HUDEP-2 (cell line): ENCODE data around the gene TACR1.
"Not testable (repeated sequence)": the region's sequence is repeated elsewhere in the genome, so short reads cannot be mapped to it uniquely, and the experiment has no call there.

Experiments
- DNase-seq, 76 experiments: peaks; one replicate each; lab custom pipeline; 2025; ENCODE audit not compliant: unreplicated experiment in 76 of 76; lab: John Stamatoyannopoulos, UW

The TACR1 gene, protein sequence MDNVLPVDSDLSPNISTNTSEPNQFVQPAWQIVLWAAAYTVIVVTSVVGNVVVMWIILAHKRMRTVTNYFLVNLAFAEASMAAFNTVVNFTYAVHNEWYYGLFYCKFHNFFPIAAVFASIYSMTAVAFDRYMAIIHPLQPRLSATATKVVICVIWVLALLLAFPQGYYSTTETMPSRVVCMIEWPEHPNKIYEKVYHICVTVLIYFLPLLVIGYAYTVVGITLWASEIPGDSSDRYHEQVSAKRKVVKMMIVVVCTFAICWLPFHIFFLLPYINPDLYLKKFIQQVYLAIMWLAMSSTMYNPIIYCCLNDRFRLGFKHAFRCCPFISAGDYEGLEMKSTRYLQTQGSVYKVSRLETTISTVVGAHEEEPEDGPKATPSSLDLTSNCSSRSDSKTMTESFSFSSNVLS

DNA sequence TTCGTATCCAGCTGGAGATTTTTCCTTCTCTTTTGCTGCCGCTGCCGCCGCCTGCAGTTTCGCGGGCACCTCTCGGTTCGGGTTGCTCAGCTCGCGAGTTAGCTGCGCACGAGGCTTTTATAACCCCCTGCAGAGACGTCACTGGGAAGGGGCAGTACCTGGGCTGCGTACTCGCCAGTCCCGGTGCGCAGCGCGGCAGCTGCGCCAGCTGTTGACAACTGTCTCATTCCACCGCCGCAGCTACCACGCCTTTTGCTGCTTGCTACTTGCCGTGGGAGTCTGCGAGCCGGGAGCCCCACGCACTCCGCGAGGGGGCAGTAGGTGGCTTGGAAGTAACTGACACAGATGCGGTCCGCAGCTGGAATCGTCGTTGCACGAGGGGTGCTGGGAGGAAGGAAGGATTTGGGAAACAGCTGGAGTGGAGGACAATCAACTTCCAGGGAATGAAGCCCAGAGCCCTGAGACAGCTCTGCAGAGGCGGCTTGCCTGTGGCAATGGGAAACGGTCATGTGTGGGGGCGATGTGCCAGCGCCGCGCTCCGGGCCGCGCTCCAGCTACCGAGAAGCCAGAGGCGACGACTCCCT is at the start of gene TACR1:
TSS of gene TACR1 (minus strand) at position 93 of the 584 bp plus-strand sequence. CDS start 586 bp downstream, outside the sequence.
- DNase-seq: peak in 56 of 76 experiments; percentile 2 to 61 (median 28)

DNA sequence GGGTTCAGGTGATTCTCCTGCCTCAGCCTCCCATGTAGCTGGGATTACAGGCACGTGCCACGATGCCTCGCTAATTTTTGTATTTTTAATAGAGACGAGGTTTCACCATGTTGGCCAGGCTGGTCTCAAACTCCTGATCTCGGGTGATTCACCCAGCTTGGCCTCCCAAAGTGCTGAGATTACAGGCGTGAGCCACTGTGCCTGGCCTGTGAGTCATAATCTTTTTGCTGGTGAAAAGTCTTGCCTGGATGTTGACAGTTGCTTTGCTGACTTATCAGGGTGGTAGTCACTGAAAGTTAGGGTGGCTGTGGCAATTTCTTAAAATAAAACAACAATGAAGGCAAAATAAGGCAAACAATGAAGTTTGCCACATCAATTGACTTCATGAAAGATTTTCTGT is 49.3 kb upstream of the TACR1 start:
- DNase-seq: not testable (repeated sequence)

DNA sequence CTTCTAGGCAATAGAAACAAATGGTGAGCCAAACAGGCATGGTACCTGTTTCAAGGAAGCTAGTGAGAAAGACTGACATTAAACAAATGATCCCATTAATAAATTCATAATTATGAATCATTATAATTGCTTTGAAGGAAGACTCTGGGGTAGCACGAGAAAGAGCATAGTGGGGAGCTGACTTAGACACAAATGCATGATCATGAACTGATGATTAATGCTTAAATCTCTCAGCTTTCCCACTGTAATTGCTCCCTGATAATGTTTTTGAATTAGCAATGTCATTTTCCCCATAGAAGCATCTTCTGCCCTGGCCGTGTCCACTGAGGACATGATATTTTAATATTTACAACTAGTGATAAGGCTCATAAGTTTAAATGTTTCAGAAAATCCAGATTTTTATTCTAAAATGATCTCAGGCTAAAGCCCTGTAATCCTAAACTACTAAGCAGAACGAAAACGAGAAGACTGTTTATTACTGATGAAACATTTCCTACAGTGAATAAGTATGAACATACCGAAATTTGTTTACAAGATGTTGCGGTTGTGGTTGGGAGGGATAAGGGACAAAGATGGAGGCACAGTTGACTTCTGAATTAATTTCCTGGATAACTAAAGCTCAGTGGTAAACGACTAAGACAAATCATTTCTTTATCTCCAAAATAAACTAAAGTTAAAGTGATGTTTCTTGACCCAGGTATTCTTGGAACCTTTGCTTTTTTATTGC is 47.3 kb upstream of the TACR1 start:
- DNase-seq: no peak

DNA sequence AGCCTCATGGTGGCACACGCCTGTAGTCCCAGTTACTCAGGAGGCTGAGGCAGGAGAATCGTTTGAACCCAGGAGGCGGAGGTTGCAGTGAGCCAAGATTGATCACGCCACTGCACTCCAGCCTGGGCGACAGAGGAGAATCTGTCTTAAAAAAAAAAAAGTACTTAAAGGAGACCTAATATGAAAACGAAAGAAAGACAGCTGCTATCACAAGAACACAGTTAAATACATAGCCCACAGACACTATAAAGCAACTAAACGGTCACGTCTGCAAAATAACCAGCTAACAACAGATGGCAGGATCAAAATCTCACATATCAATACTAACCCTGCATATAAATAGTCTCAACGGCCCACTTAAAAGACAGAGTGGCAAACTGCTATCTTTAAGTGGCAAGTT is 43.9 kb upstream of the TACR1 start:
- DNase-seq: no peak

DNA sequence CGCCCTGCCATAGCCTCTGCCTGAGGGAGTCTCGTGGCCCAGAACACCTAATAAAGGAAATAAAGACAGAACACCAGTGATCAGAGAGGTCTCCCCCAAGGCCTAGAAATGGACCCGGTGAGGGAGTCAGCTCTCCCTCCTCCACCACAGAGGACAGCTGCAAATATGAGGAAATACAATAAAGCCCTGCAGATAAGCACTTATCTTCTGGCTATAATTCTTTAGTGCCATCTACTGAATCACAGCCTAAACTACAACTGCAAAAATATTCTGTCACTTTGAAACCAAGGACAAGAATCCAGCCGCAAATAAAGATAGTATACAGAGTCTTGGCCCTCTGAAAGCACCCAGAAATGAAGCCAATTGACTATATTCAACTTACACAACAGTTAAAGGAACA is 42.4 kb upstream of the TACR1 start:
- DNase-seq: peak in 40 of 76 experiments; percentile 8 to 84 (median 56)

DNA sequence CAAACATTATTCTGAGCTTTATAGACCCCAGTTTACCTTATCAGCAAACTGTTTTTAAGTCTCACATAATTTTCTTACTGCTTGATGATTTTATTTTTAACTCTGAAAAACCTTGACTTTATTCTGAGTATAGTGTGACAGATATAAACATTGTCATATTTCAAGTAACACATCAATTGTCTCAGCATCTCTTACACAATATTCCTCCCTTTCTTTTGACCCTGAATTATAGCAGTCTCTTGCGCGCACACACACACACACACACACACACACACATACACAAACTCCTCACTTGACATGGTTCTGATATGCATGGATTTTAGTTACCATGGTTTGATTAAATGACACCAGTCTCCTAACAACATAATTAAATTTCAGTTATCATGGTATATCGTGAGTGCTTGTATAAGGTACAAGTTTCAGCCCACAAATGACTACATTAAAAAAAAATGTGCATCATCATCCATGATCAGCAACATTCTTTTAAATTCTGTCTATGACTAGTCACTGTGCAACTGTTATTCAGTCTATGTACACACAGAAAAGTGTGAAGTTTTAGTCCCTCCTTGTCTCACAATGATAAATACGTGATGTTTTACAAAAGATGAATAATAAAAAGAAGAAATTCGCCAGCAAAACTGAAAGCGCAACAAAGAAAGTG is 39.5 kb upstream of the TACR1 start:
- peak in 1 of 76 experiments; percentile 1 for DNase-seq

DNA sequence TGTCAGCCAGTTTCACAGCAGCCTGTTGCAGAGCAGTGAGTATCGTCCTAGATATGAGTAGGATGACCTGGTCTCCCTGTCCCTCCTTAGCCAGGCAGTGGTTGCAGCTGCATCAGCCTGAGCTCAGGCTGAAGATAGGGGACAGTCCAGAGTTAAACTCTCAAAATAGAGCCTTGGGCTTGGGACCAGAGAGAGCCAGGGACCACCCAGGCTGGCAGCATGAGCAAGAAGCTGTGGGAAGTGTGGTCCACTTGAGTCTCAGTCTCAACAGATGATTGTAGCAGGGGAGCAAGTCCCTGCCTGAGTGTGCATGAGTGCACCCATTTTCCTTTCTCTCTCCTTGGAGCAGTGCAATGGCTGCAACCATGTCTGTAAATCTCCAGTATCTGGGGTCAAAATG is 38.0 kb upstream of the TACR1 start:
- DNase-seq: no peak

DNA sequence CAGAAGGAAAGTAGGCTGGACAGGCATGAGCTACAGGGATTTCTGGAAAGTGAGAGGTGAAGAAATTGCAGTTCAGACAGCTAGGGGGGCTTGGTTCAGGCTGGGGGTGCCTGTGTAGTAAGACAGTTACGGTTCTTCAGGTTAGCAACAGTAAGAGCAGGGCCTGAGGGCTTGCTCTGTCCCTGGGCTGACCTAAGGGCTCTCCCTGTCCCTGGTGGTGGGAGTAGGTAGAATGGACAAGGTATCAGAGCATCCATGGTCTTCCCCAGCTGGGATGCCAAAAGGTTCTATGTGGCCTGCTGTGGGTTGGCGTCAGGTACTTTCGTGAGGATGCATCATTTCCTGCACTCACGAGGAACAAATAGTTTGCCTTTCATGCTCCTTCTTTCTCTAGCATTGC is 34.6 kb upstream of the TACR1 start:
- DNase-seq: no peak

DNA sequence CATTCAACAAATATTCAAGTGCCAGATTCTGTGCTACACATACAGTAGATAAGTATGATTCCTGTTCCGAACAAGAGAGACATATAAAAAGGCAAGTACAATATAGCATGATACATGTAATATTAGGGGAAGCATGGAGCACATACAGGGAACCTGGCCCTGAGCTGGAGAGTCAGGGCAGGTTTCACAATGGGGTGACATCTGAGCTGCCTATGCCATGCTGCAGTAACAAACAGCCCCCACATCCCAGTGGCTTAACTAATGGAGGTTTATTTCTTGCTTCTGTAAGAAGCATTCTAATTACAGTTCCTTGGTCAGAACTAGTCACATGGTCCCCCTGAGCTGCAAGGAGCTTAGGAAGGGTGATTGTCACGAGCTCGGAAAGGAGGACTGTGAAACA is 27.3 kb upstream of the TACR1 start:
- no peak for DNase-seq

DNA sequence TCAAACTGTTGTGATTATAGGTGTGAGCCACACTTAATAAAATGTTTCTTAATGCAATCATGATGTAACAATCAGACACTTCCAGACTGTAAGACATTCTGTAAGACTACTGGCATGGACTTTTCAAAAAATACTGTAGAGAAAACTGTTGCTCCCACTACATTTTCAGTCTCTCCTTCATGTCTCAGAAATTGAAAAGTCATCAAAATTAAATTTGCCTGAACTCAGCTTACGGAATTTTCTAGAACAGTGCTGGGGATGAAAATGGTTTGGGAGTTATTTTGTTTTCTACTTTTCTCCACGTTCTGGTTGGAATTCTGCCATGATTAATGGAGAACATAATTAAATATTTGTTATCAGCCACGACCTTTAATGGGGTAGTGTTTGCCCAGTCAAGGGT is 26.8 kb upstream of the TACR1 start:
- no peak for DNase-seq

DNA sequence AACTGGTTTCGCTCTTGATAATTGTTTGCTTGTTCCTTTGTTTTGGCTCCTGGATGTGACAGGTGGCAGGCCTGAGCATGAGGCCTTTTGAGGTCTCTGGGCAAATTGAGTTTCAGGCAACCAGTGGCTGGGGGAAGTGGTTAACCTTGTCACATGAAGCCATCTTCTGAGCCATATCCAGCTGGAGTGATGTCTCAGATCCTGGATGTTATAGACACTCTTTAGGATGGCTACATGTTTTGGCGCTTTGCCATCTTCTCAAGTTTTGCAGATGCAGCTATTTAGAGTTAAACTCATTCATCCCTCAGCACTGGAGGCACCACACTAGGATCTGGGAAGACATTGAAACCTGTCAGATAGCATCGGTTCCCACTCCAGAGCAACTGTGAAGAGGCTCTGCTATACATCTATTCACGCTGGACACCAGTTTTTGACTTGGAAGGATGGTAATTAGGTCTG is 25.3 kb upstream of the TACR1 start:
- DNase-seq: no peak

DNA sequence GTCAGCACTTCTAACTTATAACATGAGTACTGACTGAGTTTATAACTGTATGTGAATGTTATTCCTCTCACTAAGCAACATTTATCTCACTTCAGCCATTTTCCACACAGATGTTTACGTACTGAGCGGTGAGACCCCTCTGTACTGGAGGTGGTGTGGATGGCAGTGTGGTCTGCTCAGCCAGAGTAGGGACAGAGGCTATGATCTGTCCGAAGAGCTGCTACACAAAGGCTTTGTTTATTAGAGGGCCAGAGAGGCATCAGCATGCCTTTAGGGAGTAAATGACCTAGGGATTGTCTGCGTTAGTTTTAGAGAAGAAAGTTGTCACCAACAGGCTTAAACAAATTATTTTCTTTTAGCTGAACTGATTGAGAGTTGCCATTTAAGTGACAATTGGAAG is 23.2 kb upstream of the TACR1 start:
- DNase-seq: no peak

DNA sequence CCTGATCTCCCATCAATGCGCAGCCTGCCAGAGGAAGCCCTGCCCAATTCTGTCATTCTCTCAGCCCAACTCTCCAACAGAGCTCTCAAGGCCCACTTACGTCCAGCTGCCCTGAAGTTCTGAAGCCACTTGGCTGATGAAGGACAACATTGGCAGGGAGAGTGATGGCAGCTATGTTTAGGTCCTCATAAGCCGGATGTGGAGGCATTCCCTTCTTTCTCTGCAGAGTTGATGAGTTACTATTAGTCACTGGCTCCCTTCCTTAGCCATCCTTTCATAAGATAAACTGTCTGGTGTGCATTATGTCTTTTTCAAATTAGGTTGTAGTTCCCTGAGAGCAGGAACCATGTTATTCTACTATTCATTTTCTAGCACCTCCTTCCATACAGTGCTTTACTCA is 22.5 kb upstream of the TACR1 start:
- no peak for DNase-seq

DNA sequence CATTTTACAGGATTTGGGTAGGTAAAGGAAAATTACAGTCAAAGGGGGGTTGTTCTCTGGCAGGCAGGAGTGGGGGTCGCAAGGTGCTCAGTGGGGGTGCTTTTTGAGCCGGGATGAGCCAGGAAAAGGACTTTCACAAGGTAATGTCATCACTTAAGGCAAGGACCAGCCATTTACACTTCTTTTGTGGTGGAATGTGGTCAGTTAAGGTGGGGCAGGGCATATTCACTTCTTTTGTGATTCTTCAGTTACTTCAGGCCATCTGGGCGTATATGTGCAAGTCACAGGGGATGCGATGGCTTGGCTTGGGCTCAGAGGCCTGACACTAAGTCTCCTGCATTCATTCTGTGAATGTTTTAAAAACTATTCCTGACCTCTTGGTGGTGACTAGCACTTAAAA is 19.9 kb upstream of the TACR1 start:
- not testable (repeated sequence) for DNase-seq

DNA sequence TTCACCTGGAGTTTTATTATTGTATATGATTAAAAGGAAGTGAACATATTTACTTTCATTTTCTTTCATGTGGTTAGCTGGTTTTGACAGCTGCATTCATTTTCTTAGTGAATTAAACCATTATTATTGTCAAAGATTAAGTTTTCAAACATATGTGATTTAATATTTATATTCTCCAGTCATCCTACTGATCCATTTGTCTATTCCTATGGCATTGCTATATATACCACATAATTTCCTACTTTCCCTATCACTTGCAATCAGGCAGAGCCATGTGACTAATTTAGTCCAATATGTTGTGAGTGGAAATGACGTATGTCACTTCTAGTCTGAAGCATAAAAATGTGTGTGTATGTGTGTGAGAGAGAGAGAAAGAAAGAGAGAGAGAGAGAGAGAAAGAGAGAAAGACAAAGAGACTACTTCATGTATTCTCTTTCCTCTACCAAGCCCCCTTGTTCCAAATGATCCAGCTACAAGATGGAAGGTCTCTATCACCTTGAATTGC is 12.0 kb upstream of the TACR1 start:
- no peak for DNase-seq

DNA sequence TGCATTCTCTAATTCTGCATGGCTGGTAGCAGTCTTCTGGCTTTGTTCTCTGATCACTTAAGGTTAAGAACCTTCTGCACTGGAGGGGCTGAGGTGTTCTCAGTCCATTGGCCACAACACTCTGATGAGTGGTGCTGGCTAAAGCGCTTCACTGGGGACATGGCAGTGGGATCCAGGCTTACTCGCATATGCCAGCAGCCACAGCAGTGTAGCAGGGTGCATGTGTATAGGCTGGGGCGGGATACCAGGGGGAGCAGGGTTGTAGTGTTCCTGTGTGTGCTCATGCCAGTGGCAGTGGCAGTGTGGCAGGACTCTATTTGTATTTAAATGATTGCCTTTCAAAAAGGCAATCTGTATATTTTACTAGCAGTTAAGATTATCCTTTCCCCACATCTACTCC is 11.1 kb upstream of the TACR1 start:
- DNase-seq: no peak

DNA sequence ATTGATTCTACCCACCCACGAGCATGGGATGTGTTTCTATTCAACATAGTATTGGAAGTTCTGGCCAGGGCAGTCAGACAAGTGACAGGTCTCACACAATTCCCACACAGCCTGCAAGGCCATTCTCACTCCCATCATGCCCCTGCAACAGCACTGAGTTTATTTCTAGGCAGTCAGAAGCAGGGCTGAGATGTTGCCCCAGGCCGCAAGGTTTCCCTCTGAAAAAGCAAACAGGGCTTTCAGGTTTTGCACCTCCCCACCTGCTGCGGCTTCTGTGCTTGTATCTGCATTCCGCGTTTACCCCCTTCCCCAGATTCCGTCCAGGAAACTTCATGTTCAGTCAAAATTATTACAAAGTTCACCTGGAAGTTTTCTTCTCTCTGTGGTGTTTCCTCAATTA is 9.4 kb upstream of the TACR1 start:
- no peak for DNase-seq

DNA sequence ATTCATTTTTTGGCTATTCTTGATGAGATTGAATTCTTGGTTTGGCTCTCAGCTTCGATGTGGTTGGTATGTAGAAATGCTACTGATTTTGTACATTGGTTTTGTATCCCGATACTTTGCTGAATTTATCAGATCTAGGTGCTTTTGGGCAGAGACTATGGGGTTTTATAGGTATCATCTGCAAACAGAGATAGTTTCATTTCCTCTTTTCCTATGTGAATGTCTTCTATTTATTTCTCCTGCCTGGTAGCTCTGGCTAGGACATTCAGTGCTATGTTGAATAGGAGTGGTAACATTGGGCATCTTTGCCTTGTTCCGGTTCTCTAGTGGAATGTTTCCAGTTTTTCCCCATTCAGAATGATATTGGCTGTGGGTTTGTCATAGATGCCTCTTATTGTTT is 5.5 kb upstream of the TACR1 start:
- no peak for DNase-seq

DNA sequence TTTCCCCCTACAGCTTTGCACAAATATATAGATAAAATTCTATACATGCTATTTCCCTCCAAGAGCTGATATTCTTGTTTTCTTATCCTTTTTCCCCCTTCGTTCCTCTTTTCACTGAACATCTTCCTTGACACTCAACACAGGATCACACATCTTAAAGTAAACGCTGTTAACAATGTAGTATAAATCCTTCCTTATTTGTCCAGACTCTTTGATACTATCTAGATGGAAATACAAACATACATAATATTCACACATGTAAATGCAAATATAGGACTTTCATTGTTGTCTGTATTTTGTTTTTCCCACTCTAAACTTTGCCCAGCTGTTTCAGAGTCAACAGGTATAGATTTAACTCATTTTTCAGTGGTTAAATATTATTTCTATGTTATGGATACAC is 3.0 kb upstream of the TACR1 start:
- no peak for DNase-seq

DNA sequence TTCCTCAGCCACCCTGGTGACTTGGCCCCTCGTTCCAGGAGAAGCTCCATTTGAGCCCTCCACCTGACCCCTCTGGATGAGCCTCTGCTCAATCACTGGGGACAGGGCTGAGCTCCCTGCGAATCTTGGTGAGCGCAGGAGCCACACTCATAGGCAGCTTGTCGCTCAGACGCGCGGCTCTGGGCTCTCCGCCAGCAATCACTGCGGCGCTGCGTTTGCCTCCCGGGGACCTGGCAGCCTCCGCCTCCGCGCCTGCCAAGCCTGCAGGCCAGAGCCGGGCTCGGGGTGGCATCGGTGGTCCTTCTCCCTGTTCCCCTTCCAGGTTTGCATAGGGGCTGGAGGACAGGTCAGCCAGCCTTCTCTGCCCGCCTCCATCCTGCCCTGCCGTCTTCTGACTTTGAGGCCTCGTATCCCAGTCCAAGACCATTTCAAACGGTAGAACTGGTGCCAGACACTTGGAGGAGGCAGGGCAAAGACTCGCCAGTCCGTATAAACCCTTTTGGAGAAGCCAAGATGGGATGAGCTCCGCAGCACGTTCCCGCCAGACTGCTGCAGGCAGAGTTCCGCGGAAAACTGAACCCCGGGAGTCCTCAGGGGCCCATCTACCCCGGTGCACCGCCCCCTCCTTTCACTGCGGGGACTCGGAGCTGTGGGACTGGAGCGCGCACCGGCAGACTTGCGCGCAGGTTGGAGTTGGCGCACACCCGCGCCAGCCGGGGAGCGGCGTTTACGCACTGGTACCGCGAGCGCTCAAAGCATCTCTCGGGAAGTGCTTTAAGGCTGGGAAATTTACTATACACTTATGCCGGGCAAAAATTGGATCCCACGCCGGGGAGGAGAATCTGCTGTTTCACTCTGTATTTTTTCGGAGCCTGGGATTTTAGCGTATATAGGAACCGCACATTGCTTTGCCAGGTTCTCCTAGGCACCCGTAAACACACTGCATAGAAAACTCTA is 1.1 kb upstream of the TACR1 start:
- peak in 52 of 76 experiments; percentile 3 to 66 (median 30) for DNase-seq
